ENCODE data around the gene CEACAM20.

DNA sequence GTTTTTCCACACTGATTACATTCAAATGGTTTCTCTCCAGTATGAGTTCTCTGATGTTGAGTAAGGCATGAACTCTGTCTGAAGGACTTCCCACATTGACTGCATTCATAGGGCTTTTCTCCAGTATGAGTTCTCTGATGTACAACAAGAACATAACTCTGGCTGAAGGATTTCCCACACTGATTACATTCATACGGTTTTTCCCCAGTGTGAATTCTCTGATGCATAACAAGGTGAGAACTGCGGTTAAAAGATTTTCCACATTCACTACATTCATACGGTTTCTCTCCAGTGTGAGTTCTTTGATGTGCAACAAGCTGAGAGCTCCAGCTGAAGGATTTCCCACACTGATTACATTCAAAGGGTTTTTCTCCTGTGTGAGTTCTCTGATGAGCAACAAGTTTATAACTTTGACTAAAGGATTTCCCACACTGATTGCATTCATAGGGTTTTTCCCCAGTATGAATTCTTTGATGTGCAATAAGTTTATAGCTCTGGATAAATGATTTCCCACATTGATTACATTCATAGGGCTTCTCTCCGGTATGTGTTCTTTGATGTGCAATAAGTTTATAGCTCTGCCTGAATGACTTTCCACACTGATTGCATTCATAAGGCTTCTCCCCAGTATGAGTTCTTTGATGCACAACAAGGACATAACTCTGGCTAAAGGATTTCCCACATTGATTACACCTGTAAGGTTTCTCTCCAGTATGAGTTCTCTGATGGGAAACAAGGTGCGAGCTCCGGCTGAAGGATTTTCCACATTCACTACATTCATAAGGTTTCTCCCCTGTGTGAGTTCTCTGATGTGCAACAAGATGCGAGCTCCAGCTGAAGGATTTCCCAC, 52.7 kb downstream of the CEACAM20 start:
- TF ChIP-seq BHLHE40 (IDR thresholded peaks at IDR 0.05; ENCODE audit: borderline replicate concordance) (no peak), TARDBP (IDR thresholded peaks at IDR 0.05) (no peak), SUZ12 (IDR thresholded peaks at IDR 0.05) (no peak), L3MBTL2 (conservative IDR thresholded peaks at IDR 0.05) (no peak), FOXK2 (IDR thresholded peaks at IDR 0.05) (no peak), ARNT (IDR thresholded peaks at IDR 0.05) (no peak), ZNF384 (IDR thresholded peaks at IDR 0.05) (no peak), HDGF (IDR thresholded peaks at IDR 0.05; ENCODE audit: borderline replicate concordance) (no peak)
